Activated B cell treated with CpG ODN at 0.5 μM for 24 hours (primary cell): ENCODE measurements around the gene WDR76. TPM values are rescaled to one million over a fixed set of nuclear protein-coding genes. Genes with fewer than 3 reads are reported as not detected.

ENCODE experiments used
- ATAC-seq: fragments of 200-7000 bp; cut with Tn5 transposase; one replicate; pipeline ENCODE4 v1.10.0; 2021; ENCODE audit warnings: low read depth, mild to moderate bottlenecking, moderate library complexity
- CTCF ChIA-PET: fragments of 350-600 bp; sonication (Branson Sonifier 250); formaldehyde crosslinking; loops from one replicate; lab custom pipeline; 2021; ENCODE audit warnings: antibody characterized with exemption; lab: Charles Lee
- POLR2A ChIA-PET: fragments of 350-600 bp; sonication (Branson Sonifier 250); formaldehyde crosslinking; loops from one replicate; lab custom pipeline; 2021; ENCODE audit warnings: antibody characterized with exemption; lab: Charles Lee
- DNase-seq: peaks from one replicate; pipeline ENCODE4 v3.0.0; 2022
- H3K27ac Mint-ChIP-seq: one replicate; pipeline ENCODE4 v1.8.0; 2020; ENCODE audit warnings: mixed read lengths
- H3K27me3 Mint-ChIP-seq: one replicate; pipeline ENCODE4 v1.8.0; 2021; ENCODE audit warnings: mixed read lengths
- H3K36me3 Mint-ChIP-seq: one replicate; pipeline ENCODE4 v1.8.0; 2021; ENCODE audit warnings: low read depth, mixed read lengths
- H3K4me1 Mint-ChIP-seq: one replicate; pipeline ENCODE4 v1.8.0; 2021; ENCODE audit warnings: mixed read lengths
- H3K4me3 Mint-ChIP-seq: one replicate; pipeline ENCODE4 v1.8.0; 2020; ENCODE audit warnings: mild to moderate bottlenecking, mixed read lengths
- H3K9me3 Mint-ChIP-seq: one replicate; pipeline ENCODE4 v1.8.0; 2020; ENCODE audit warnings: mixed read lengths
- CTCF ChIP-seq: fragments of 200-600 bp; IDR thresholded peaks from one replicate; pipeline ENCODE4 v1.8.0; 2022; ENCODE audit warnings: antibody characterized with exemption, mild to moderate bottlenecking
- intact Hi-C: fragments of 100-400 bp; cut with micrococcal nuclease; formaldehyde crosslinking; loops from one replicate; pipeline ENCODE4 v1.15.1; 2024
- total RNA-seq: library from RNA; stranded (reverse); gene quantifications from 2 replicates; pipeline ENCODE4 v1.2.3, GENCODE V29; 2022

The WDR76 gene
- total RNA-seq, 1 donor from 2014 or later = 15.1 TPM

GRCh38 chr15:43899928-43900327, 73.1 kb downstream of the WDR76 start:
- no peak for TF ChIP-seq CTCF
- no peaks in the 10 kb centered on the region for H3K27me3 Mint-ChIP-seq
- POLR2A ChIA-PET = no interaction called here
- H3K4me1 Mint-ChIP-seq = peaks cover 6% of the 10 kb centered on the region
- ATAC-seq (no peak), DNase-seq (no peak)
- no peak overlapping the region for H3K4me3 Mint-ChIP-seq
- H3K9me3 Mint-ChIP-seq = no peaks in the 10 kb centered on the region
- no peaks in the 10 kb centered on the region for H3K36me3 Mint-ChIP-seq
- intact Hi-C loops = no loop called here
- CTCF ChIA-PET = no interaction called here
- no peak overlapping the region for H3K27ac Mint-ChIP-seq

- ATAC-seq (no peak), DNase-seq (no peak)
- intact Hi-C loops = no loop called here
- Mint-ChIP-seq H3K9me3 (no peaks in the 10 kb centered on the region), H3K4me3 (no peak overlapping the region), H3K4me1 (peaks cover 6% of the 10 kb centered on the region), H3K27me3 (no peaks in the 10 kb centered on the region), H3K27ac (no peak overlapping the region), H3K36me3 (no peaks in the 10 kb centered on the region)
- ChIA-PET CTCF (no interaction called here), POLR2A (no interaction called here)
- no peak for TF ChIP-seq CTCF
Measured at GRCh38 chr15:43900996-43901395, 74.2 kb downstream of the WDR76 start.

- no peak for DNase-seq
- CTCF ChIA-PET = interaction anchor here (3.9 kb wide), 1 partner anchor 165 kb away, joined by 46 read pairs; no protein-coding TSS in a partner anchor
Measured at GRCh38 chr15:43901495-43901894, 74.7 kb downstream of the WDR76 start.

GRCh38 chr15:43903864-43904290, 77.1 kb downstream of the WDR76 start:
- H3K27ac Mint-ChIP-seq = no peak overlapping the region
- peaks cover 6% of the 10 kb centered on the region for H3K4me1 Mint-ChIP-seq
- ATAC-seq (peak; percentile 69), DNase-seq (peak; percentile 24)
- no peaks in the 10 kb centered on the region for H3K9me3 Mint-ChIP-seq
- intact Hi-C loops = loop anchor here (1.0 to 2.0 kb wide), 4 partner anchors 162 to 597 kb away; no protein-coding TSS in a partner anchor
- ChIA-PET CTCF (interaction anchor here (0.7 to 3.9 kb wide), 4 partner anchors 10 to 597 kb away, joined by 3 to 46 read pairs (median 6); no protein-coding TSS in a partner anchor), POLR2A (interaction anchor here (1.1 kb wide), 1 partner anchor 162 kb away, joined by 5 read pairs; no protein-coding TSS in a partner anchor)
- H3K4me3 Mint-ChIP-seq = no peak overlapping the region
- no peaks in the 10 kb centered on the region for H3K36me3 Mint-ChIP-seq
- TF ChIP-seq CTCF = no peak
- H3K27me3 Mint-ChIP-seq = no peaks in the 10 kb centered on the region

More at GRCh38 chr15:43901495-43901894, 74.7 kb downstream of the WDR76 start:
- Mint-ChIP-seq H3K4me3 (no peak overlapping the region), H3K27ac (no peak overlapping the region), H3K4me1 (peaks cover 6% of the 10 kb centered on the region), H3K36me3 (no peaks in the 10 kb centered on the region), H3K27me3 (no peaks in the 10 kb centered on the region), H3K9me3 (no peaks in the 10 kb centered on the region)
- TF ChIP-seq CTCF = no peak
- POLR2A ChIA-PET = no interaction called here
- intact Hi-C loops = no loop called here
- no peak for ATAC-seq

GRCh38 chr15:43905755-43906154, 79.0 kb downstream of the WDR76 start:
- no peak overlapping the region for H3K4me3 Mint-ChIP-seq
- H3K27ac Mint-ChIP-seq = no peak overlapping the region
- DNase-seq (no peak), ATAC-seq (no peak)
- no peaks in the 10 kb centered on the region for H3K27me3 Mint-ChIP-seq
- no peaks in the 10 kb centered on the region for H3K36me3 Mint-ChIP-seq
- ChIA-PET POLR2A (no interaction called here), CTCF (interaction anchor here (0.9 kb wide), 1 partner anchor 160 kb away, joined by 4 read pairs; no protein-coding TSS in a partner anchor)
- H3K9me3 Mint-ChIP-seq = no peaks in the 10 kb centered on the region
- intact Hi-C loops = no loop called here
- TF ChIP-seq CTCF = no peak
- peaks cover 6% of the 10 kb centered on the region for H3K4me1 Mint-ChIP-seq
